HG03442 (cell line): ENCODE data around the gene DOCK6.

Experiments used
- ATAC-seq: cut with Tn5 transposase; IDR thresholded peaks from one replicate; pipeline ENCODE4 v1.9.1; 2021; ENCODE audit warnings: mild to moderate bottlenecking, moderate library complexity; ENCODE audit not compliant: unreplicated experiment

Gene DOCK6

DNA sequence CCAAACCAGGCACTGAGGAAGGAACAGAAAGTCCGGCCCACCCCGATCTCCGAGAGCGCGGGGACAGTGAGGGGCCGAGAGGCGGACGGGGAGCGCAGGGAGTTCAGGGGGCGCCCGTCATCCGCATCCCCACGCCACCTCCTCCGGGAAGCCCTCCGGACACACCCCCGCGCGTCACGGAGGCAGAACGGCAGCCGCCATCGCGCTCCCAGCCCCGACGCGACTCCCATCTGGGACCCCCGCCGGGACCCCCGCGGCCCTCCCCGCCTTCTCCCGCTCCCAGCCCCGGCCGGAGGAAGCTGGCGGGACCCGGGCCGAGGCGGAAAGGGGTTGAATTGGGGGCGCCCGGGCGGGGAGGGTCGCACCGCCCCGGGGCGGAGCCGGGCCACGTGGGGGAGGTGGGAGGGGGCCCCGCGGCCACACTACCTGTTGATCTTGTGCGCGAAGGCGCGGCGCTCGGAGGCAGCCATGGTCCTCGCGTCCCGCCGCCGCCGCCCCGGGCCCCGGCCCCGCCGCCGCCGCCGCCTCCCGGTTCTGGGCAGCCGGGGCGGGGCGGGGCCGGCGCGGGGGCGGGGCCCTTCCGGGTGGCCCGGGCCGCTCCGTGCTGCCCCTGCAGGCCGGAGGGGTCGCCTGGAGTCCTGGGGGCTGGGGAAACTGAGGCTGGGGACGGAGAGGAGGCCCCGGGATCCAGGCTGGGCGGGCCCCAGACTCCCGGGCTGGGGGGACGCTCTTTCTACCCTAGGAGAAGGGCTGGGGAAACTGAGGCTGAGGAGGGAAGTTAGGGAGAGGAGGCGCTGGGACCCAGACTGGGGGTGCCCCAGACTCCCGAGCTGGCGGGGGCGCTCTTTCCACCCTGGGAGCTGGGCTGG is at the start of gene DOCK6:
Gene DOCK6, minus strand, starts transcription at position 554 of the 869 bp plus-strand sequence. Its CDS starts 84 bp downstream, at position 470.
- ATAC-seq = no peak

- ATAC-seq = no peak
Measured at GRCh38 chr19:11306337-11306736, 44.0 kb upstream of the DOCK6 start.

- ATAC-seq = no peak
Measured at GRCh38 chr19:11304936-11305335, 42.6 kb upstream of the DOCK6 start.

DNA sequence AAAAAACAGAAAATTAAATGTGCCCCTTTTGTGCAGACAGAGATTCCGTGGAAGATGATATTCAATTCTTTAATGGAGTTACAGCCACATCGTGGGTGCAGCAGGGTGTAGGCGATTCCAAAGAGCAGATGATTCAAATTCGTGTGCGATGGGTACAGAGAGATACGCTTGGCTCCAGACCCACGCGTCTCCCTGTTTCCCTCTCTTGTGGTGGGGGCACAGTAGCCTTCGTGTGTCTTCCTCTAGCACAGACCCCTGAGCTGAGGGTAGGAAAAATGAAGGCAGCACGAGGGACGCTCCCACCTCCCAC is 38.4 kb upstream of the DOCK6 start:
- ATAC-seq = no peak

DNA sequence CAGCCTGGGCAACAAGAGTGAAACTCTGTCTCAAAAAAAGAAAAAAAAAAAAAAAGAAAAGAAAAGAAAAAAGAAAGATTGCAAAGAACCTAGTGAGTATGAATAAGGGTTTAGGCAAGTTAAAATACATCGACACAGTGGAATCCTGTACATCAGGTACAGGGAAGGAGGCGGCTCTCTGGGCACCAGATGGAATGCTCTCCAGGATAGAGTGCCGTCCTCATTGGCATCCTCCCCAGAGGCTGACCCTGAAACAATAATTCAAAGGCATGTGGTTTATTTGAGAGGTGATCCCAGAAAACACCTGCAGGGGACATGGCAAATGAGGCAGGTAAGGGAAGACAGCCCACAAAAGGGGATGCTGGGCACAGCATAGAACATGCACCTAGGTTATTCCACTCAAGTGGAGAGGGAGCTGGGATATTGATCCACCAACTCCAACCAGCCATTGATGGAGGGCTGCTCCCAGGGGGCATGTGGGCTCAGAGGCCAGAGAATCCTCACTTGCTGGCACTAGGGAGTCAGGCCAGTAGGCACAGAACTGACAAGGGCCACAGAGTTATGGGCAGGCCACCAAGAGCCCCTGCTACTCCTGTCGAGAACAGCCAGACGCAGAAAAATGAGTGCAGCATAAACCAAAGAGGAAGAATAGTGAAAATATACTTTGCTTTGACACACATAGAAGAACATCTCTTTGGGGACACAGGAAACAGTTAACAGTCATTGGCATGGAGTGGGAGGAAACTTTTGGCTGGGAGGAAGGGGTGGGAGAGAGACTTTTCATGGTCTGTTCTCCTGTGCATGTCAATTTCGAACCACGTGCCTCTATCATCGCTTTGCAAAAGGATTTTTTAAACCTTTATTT is 37.9 kb upstream of the DOCK6 start:
- no peak for ATAC-seq

DNA sequence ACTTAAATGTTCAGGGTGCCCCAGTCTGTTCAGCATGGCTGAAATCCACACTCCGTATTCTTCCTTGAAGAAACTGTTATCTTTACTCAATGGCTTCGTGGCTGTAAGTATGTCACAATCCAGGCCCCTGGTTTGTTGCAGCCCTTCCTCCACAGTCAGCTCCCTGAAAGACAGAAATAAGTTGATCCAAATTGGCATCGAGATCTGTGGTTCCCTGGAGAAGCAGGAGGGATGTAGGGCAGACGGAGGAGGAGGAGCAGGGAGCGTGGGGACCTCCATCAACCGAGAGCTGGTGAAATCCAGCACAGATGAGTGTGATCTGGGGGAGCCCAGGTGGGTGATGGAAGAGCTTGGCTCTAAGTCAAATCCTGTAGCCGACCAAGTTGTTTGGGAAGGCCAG is 33.9 kb upstream of the DOCK6 start:
- ATAC-seq = no peak

GRCh38 chr19:11295665-11296245 is 33.4 kb upstream of the DOCK6 start, which contains the start of gene TSPAN16:
TSPAN16 (plus strand) TSS chr19:11296160; CDS start chr19:11296298, 138 bp downstream.
- no peak for ATAC-seq

DNA sequence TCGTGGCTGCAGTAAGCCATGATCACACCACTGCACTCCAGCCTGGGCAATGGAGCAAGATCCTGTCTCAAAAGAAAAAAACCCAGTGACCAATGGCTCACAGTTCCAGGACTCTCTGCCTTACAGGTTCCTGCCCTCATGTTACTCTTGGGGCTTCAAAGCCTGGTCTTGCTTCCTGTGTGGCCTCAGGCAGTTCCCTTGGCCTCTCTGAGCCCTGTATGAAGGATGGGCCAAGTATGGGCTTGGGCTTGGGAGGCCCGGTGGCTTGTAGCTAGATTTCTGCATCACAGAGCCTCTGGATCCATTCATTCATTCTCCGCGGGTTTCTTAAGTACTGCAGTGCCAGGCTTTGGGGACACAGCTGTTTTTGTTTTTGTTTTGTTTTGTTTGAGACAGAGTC is 32.9 kb upstream of the DOCK6 start:
- no peak for ATAC-seq

DNA sequence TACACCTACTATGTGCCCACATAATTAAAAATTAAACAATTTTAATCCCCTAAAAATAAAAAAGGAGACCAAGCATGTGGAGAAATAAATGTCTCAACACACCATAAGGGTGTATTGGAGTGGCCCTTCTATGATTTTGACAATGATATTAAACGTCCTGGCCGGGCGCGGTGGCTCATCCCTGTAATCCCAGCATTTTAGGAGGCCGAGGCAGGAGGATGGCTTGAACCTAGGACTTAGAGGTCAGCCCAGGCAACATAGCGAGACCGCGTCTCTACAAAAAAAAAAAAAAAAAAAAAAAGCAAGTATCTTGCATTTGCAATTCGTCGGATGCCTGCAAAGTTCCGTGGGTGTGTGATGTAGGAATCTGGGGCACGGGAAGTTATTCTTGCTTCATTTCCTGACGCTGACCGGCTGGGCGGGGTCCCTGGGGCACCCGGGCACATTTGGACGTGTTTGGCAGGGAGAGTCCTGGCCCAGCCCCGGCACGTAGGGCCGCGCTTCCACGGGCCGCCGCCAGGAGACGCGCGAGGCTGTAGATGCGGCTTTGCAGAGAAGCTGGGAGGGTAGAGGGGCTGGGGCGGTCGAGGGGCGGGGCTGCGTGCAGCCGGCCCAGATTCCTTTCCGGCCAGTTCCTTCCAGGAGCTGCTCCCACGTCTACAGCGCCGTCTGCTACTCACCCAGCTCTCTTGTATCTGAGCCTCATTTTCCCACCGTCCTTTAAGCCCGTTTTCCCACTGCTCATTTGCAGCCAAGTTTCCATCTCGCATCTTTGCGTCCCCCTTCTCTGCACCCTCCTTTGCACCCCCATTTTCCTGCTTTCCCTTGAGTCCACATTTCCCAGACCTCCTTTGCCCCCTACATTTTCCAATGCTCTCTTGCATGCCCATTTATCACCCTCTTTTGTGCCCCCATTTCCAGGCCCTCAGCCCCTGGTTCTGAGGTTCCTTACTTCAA is 31.4 kb upstream of the DOCK6 start:
- ATAC-seq = no peak

- ATAC-seq = no peak
Measured at GRCh38 chr19:11291991-11292390, 29.7 kb upstream of the DOCK6 start.

DNA sequence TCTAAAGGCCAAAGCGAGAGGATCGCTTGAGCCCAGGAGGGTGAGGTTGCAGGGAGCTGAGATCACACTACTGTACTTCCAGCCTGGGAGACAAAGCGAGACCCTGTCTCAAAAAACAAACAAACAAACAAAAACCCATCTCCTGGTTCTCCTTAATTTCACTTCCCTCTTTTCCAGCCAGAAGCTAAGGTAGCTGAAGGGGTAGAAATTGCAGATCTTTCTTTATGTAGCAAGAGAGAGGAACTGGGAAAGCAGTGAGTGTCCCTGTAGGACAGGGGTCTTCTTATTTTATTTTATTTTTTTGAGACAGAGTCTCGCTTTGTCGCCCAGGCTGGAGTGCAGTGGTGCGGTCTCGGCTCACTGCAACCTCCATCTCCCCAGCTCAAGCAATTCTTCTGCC is 29.1 kb upstream of the DOCK6 start:
- no peak for ATAC-seq

GRCh38 chr19:11290256-11290655 is 27.9 kb upstream of the DOCK6 start:
- no peak for ATAC-seq

DNA sequence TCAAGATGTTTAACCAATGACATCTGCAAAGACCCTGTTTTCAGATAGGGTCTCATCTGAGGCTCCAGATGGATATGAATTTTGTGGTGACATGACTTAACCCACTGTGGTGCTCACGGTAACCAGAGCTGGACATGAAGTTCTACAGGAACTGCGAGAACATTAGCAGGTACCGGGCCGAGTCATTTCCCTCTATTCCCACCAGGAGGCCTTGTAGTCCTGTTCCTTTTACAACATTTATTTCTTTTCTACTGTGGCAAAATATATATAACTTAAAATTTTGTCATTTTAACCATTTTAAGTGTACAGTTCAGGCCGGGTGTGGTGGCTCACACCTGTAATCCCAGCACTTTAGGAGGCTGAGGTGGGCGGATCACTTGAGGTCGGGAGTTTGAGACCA is 26.0 kb upstream of the DOCK6 start:
- ATAC-seq = no peak

DNA sequence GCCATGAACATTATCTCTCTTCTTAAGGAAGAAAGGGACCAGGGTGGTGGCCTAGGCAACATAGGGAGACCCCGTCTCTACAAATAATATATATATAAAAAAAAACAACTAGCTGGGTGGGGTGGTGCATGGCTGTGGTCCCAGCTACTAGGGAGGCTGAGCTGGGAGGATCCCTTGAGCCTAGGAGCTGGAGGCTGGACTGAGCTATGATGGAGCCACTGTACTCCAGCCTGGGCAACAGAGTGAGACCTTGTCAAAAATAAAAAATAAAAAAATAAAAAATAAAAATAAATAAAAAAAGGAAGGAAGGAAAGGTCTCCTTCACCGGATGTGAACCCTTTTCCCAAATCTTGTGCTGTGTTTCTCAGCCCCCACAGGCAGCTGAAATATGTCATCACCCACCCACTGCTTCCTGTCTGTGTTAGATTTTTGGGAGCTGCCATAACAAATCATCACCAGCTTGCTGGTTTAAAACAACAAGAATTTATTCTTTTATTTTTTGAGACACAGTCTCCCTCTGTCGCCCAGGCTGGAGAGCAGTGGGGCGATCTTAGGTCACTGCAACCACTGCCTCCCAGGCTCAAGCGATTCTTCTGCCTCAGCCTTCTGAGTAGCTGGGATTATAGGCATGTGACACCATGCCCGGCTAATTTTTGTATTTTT is 24.1 kb upstream of the DOCK6 start:
- no peak for ATAC-seq

DNA sequence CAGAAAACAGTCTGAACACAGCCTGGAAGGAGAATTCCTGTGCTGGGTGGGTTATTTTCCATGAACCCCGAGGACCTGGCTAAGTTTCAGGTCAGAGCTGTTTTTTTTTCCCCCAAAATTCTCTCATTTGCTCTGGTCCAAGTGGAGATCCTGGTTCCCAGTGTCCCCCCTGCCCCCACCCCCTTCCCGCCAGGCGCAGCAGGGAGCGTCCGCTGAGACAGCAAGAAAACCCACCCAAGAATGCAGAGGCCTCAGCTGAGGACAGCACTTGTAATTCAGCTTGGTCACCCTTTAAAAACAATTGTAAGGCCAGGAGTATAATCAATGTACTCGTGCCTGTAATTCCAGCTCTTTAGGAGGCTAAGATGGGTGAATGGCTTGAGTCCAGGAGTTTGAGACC is 22.2 kb upstream of the DOCK6 start:
- ATAC-seq = no peak

- ATAC-seq = no peak
Measured at GRCh38 chr19:11281356-11282049, 19.2 kb upstream of the DOCK6 start.

DNA sequence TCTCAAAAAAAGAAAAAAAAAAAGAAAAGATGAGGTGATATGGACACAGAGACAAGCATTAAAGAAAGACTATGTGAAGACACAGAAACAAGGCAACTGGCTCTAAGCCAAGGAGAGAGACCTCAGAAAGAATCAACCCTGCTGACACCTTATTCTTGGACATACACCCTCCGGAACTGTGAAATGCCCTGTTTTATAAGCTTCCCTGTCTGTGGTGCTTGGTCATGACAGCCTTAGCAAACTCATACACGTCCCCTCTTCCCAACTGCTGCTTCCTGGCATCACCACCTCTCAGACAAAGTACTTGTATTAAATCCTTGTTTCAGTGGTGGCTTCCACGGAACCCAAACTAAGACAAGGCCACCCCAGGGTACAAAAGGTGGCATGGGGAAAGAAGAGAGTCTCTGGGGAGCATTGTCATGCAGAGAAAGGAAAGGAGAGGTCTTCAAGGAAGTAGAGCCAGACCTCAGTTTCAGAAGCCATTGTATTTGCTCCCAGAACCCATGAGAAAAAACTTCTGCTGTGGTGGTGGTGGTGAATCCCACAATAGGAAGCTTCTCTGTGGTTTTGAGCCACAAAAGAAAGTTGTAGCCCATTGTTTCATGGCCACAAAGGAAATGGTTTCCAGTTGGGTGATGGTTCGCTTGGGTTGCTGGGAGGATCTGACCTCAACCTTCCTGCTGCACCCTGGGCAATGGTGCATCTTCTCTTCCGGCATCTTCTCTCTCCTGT is 17.3 kb upstream of the DOCK6 start:
- no peak for ATAC-seq

DNA sequence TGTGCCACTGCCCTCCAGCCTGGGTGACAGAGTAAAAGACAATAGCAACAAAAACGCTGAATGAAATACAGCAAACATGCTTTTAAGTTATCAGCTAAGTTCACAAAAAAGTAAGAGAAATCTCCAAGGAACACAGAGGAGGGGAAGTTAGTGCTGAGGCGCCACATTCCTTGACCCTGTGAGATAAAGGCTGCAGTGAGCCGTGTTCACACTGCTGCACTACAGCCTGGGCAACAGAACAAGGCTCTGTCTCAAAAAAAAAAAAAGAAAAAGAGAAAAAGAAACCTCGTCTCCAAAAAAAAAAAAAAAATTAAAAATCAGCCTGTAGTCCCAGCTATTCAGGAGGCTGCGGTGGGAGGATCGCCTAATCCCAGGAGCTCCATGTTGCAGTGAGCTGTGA is 16.3 kb upstream of the DOCK6 start:
- no peak for ATAC-seq
